CD14-positive monocyte (primary cell): ENCODE data around the gene PYGO2. TPM values are rescaled to one million over a fixed set of nuclear protein-coding genes. Genes with fewer than 3 reads are reported as not detected.

Experiments used
- DNase-seq, 3 donors: peaks; one replicate each; pipeline ENCODE4 v3.0.0-alpha.2; 2011 to 2022
- H2AFZ ChIP-seq: 2 replicates; pipeline ENCODE4 v1.6.0; 2012; ENCODE audit warnings: mild to moderate bottlenecking, low read depth, low read length, inconsistent platforms; ENCODE audit not compliant: insufficient read depth, poor library complexity, severe bottlenecking
- H3K27ac ChIP-seq, 2 donors: 1 replicate in 1 of 2; 2 replicates in 1 of 2; pipeline ENCODE4 v1.5.1; 2012 to 2013; ENCODE audit warnings: low read length in 2 of 2, control low read depth in 1 of 2, inconsistent platforms in 1 of 2, low read depth in 1 of 2, mild to moderate bottlenecking in 1 of 2
- H3K27me3 ChIP-seq, 2 donors: one replicate each; pipeline versions ENCODE4 v1.6.0 to v1.6.1; 2011 to 2013; ENCODE audit warnings: low read length in 2 of 2; ENCODE audit not compliant: control insufficient read depth in 2 of 2, insufficient read depth in 2 of 2
- H3K36me3 ChIP-seq, 2 donors: replicated peaks in 1 of 2; 1 replicate in 1 of 2; 2 replicates in 1 of 2; pipeline versions ENCODE4 v1.5.1 to v1.6.1; 2012 to 2013; ENCODE audit warnings: low read length in 2 of 2, control low read depth in 1 of 2, inconsistent platforms in 1 of 2, mild to moderate bottlenecking in 1 of 2; ENCODE audit not compliant: insufficient read depth in 2 of 2, control insufficient read depth in 1 of 2
- H3K4me1 ChIP-seq, 2 donors: 1 replicate in 1 of 2; 2 replicates in 1 of 2; pipeline versions ENCODE4 v1.5.1 to v1.6.1; 2012 to 2013; ENCODE audit warnings: low read length in 2 of 2, control low read depth in 1 of 2, inconsistent platforms in 1 of 2, mild to moderate bottlenecking in 1 of 2, moderate library complexity in 1 of 2; ENCODE audit not compliant: insufficient read depth in 2 of 2, control insufficient read depth in 1 of 2
- H3K4me2 ChIP-seq: replicated peaks from 2 replicates; pipeline ENCODE3; 2012; ENCODE audit warnings: low read length, moderate library complexity, mild to moderate bottlenecking; ENCODE audit not compliant: poor library complexity, severe bottlenecking; ENCODE audit errors: extremely low read depth
- H3K4me3 ChIP-seq, 3 experiments: fragments of 200-600 bp in 1 of 3; sonication (generic) in 1 of 3; replicated peaks in 1 of 3; 1 replicate in 2 of 3; 2 replicates in 1 of 3; pipeline ENCODE4 v1.5.1; 2011 to 2013; ENCODE audit warnings: low read length in 3 of 3, mild to moderate bottlenecking in 3 of 3, control low read depth in 2 of 3, low read depth in 2 of 3, inconsistent platforms in 1 of 3, moderate library complexity in 1 of 3
- H3K79me2 ChIP-seq: 2 replicates; pipeline ENCODE4 v1.6.0; 2012; ENCODE audit warnings: mild to moderate bottlenecking, control low read depth, inconsistent platforms, low read length, moderate library complexity; ENCODE audit not compliant: insufficient read depth
- H3K9ac ChIP-seq: 2 replicates; pipeline ENCODE4 v1.6.0; 2017; ENCODE audit warnings: low read length, mild to moderate bottlenecking; ENCODE audit not compliant: insufficient read depth, poor library complexity, severe bottlenecking
- H3K9me3 ChIP-seq, 2 donors: replicated peaks in 1 of 2; 1 replicate in 1 of 2; 2 replicates in 1 of 2; pipeline versions ENCODE4 v1.5.1 to v1.6.1; 2012 to 2013; ENCODE audit warnings: low read length in 2 of 2, control low read depth in 1 of 2; ENCODE audit not compliant: control insufficient read depth in 1 of 2, insufficient read depth in 1 of 2
- H4K20me1 ChIP-seq: 2 replicates; pipeline ENCODE4 v1.6.0; 2012; ENCODE audit warnings: mild to moderate bottlenecking, low read length, control low read depth, moderate library complexity; ENCODE audit not compliant: insufficient read depth
- H3K27ac Mint-ChIP-seq, 7 donors: one replicate each; pipeline ENCODE4 v1.8.0; 2020; ENCODE audit warnings: mild to moderate bottlenecking in 7 of 7, mixed read lengths in 7 of 7, moderate library complexity in 6 of 7, inconsistent platforms in 2 of 7
- H3K27me3 Mint-ChIP-seq, 3 donors: one replicate each; pipeline ENCODE4 v1.8.0; 2021 to 2022; ENCODE audit warnings: low read depth in 3 of 3, mild to moderate bottlenecking in 3 of 3, mixed read lengths in 3 of 3, moderate library complexity in 3 of 3, inconsistent platforms in 1 of 3
- H3K36me3 Mint-ChIP-seq, 2 donors: one replicate each; pipeline ENCODE4 v1.8.0; 2020; ENCODE audit warnings: mixed read lengths in 2 of 2, inconsistent platforms in 1 of 2, mild to moderate bottlenecking in 1 of 2
- H3K4me1 Mint-ChIP-seq: one replicate; pipeline ENCODE4 v1.8.0; 2020; ENCODE audit warnings: mild to moderate bottlenecking, mixed read lengths
- H3K4me3 Mint-ChIP-seq, 2 donors: one replicate each; pipeline ENCODE4 v1.8.0; 2020; ENCODE audit warnings: mild to moderate bottlenecking in 2 of 2, mixed read lengths in 2 of 2, moderate library complexity in 1 of 2
- H3K9me3 Mint-ChIP-seq, 7 donors: one replicate each; pipeline ENCODE4 v1.8.0; 2020 to 2022; ENCODE audit warnings: mixed read lengths in 7 of 7, mild to moderate bottlenecking in 6 of 7, moderate library complexity in 6 of 7, inconsistent platforms in 2 of 7
- WGBS: methylation state at CpG from one replicate; pipeline ENCODE4 v1.1.5; 2013; ENCODE audit warnings: missing lambda C conversion rate; ENCODE audit not compliant: insufficient coverage; 5-methylcytosine and 5-hydroxymethylcytosine counted together
- intact Hi-C, 2 donors: fragments of 100-400 bp; cut with micrococcal nuclease; formaldehyde crosslinking; loops; one replicate each; pipeline versions ENCODE4 v1.15.0 to v1.15.1; 2023
- polyA plus RNA-seq, 3 donors: library from polyadenylated mRNA; depleted of rRNA in 1 of 3; unstranded in 2 of 3; stranded (reverse) in 1 of 3; fragments of 300-500 nt in 2 of 3; fragments of >200 nt in 1 of 3; fragmentation: Illumina TruSeq in 2 of 3; gene quantifications; 1 replicate in 2 of 3; 2 replicates in 1 of 3; pipeline ENCODE4 v1.2.3, GENCODE V29; 2012 to 2021
- TF ChIP-seq, protein P1 (sequence below): fragments of 200-600 bp; IDR thresholded peaks from one replicate; pipeline ENCODE4 v1.8.0; 2022; ENCODE audit warnings: antibody characterized with exemption, mild to moderate bottlenecking

The PYGO2 gene
- polyA plus RNA-seq, 3 donors, result 8.2 to 12.5 (median 12.0) TPM

DNA sequence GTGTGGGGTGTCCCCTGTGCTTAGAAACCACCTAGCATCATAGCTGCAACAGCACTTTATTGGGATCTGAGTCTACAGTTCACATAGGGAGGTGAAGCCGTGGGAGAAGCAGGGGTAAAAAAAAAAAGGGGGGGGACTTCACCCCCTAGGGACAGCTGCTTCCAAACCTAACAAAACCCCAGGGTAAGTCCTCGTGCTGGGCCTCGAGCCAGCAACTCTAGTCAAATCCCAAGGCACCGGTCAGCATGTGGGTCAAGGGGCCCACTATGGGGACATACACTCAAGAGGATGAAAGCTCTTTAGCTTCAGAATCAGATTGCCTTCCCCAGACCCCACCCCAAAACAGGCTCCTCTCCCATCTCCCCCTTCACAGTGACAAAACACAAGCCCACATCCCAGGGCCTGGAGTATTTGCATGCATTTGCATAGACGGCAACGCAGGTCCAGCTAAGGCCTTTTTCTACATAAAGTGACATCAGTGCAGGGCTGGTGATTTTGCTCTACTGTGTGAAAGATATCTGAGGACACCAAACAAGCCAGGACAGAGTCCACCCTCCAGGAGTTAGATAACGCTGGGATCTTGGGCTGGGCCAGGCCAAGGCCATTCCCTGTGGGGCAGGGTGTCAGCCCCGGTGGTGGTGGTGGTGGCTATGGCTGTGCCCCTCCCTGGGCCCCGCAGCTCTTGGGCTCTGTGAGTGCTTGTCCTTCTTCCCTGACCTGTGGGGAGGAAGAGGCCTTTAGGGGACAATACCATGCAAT, 17.0 kb downstream of the PYGO2 start:
- H3K4me2 ChIP-seq, result peak overlapping the region; percentile 48
- intact Hi-C loops, result no loop called here
- peak overlapping the region in 1 of 3 experiments; percentile 18 for H3K4me3 ChIP-seq
- TF ChIP-seq, protein P1, sequence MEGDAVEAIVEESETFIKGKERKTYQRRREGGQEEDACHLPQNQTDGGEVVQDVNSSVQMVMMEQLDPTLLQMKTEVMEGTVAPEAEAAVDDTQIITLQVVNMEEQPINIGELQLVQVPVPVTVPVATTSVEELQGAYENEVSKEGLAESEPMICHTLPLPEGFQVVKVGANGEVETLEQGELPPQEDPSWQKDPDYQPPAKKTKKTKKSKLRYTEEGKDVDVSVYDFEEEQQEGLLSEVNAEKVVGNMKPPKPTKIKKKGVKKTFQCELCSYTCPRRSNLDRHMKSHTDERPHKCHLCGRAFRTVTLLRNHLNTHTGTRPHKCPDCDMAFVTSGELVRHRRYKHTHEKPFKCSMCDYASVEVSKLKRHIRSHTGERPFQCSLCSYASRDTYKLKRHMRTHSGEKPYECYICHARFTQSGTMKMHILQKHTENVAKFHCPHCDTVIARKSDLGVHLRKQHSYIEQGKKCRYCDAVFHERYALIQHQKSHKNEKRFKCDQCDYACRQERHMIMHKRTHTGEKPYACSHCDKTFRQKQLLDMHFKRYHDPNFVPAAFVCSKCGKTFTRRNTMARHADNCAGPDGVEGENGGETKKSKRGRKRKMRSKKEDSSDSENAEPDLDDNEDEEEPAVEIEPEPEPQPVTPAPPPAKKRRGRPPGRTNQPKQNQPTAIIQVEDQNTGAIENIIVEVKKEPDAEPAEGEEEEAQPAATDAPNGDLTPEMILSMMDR, result no peak
- no peaks in the 10 kb centered on the region for H3K27me3 ChIP-seq
- H3K9me3 ChIP-seq, result no peaks in the 10 kb centered on the region
- Mint-ChIP-seq H3K9me3 (no peaks in the 10 kb centered on the region), H3K4me1 (peaks cover 51% of the 10 kb centered on the region), H3K4me3 (no peak overlapping the region), H3K27ac (peak overlapping the region; percentile 64 to 87 (median 80)), H3K27me3 (peaks cover 0 to 2% (median 0%) of the 10 kb centered on the region in 3 donors), H3K36me3 (peaks cover 33 to 47% of the 10 kb centered on the region in 2 donors)
- H3K9ac ChIP-seq, result peak overlapping the region; percentile 12
- 29% methylated on average over 5 of the region's 9 CpGs for WGBS
- no peak for DNase-seq
- H3K27ac ChIP-seq, result peak overlapping the region; percentile 47 to 82
- no peaks in the 10 kb centered on the region for H3K79me2 ChIP-seq
- peaks cover 40 to 48% of the 10 kb centered on the region in 2 donors for H3K4me1 ChIP-seq
- H4K20me1 ChIP-seq, result no peaks in the 10 kb centered on the region
- H3K36me3 ChIP-seq, result peaks cover 31 to 47% of the 10 kb centered on the region in 2 donors
- no peak overlapping the region for H2AFZ ChIP-seq

DNA sequence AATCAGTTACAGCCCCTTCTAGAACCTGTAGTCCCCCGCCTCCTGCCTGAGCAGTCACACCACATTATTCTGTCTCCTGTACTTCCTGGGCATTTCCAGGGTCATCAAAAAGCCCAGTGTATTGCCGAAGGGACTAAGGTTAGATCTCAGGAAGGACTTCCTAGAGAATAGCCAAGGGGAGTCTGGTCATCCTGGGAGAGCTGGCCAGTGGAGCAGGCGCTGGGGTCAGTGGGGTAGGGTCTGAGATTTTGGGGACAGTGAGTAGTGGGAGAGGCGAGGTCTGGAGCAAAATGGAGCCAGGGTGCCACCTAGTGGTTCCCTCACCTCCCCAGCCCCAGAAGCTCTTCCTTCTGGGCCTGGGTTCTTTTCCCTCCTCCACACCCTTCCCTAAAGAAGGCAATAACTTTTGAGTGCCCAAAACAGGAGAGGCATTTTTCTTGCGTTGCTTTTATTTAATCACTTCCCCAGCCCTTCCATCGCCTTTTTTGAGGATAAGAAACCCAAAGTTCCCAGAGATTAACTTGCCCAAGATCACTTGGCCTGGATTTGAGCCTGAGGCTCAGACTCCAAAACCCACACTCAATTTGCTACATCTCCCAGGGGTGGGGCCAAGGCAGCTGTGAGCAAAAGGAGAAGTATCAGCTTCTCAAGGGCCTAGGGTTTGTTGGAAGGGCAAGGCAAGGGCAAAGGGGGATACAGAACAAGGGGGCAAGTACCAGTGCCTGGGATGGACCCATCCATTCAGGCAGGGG, 17.8 kb downstream of the PYGO2 start:
- H4K20me1 ChIP-seq, result no peaks in the 10 kb centered on the region
- peak overlapping the region; percentile 12 to 16 for H3K4me3 Mint-ChIP-seq
- H3K27ac Mint-ChIP-seq, result peak overlapping the region; percentile 64 to 87 (median 81)
- no peaks in the 10 kb centered on the region for H3K9me3 Mint-ChIP-seq
- H2AFZ ChIP-seq, result peak overlapping the region; percentile 31
- H3K4me1 Mint-ChIP-seq, result peaks cover 56% of the 10 kb centered on the region
- H3K36me3 Mint-ChIP-seq, result peaks cover 30 to 41% of the 10 kb centered on the region in 2 donors
- H3K9me3 ChIP-seq, result no peaks in the 10 kb centered on the region
- H3K4me1 ChIP-seq, result peaks cover 40 to 50% of the 10 kb centered on the region in 2 donors
- H3K79me2 ChIP-seq, result no peaks in the 10 kb centered on the region
- peak overlapping the region; percentile 48 for H3K4me2 ChIP-seq
- H3K27ac ChIP-seq, result peak overlapping the region; percentile 47 to 82
- peaks cover 0 to 3% (median 0%) of the 10 kb centered on the region in 3 donors for H3K27me3 Mint-ChIP-seq
- TF ChIP-seq, protein P1, result peak; percentile 86
- WGBS, result 15% methylated on average over 4 of the region's 6 CpGs
- intact Hi-C loops, result no loop called here
- H3K27me3 ChIP-seq, result no peaks in the 10 kb centered on the region
- H3K9ac ChIP-seq, result peak overlapping the region; percentile 12
- H3K36me3 ChIP-seq, result peaks cover 31 to 43% of the 10 kb centered on the region in 2 donors
- H3K4me3 ChIP-seq, result peak overlapping the region in 1 of 3 experiments; percentile 18
- DNase-seq, result peak; percentile 27 to 55 (median 55)
